Measurements from ENCODE around the gene CTIF. TPM values are rescaled to one million over a fixed set of nuclear protein-coding genes. Genes with fewer than 3 reads are reported as not detected.

Gene CTIF
- total RNA-seq, 5 donors from 2014 or later (not counting 1 experiment from before 2014, with no cell fraction given): 3.2 to 6.7 (median 4.7) TPM

- CTCF ChIA-PET: interaction anchor here in 1 of 2 donors (0.6 kb wide), 1 partner anchor 68 kb away, joined by 3 read pairs; no protein-coding TSS in a partner anchor
- no peak overlapping the region for H3K4me3 Mint-ChIP-seq
- H3K4me1 Mint-ChIP-seq: peaks cover 0 to 10% (median 4%) of the 10 kb centered on the region in 3 donors
- H3K4me3 ChIP-seq (ENCODE audit: control insufficient read depth in 1 of 2, extremely low read depth in 1 of 2, low read length in 1 of 2): no peak overlapping the region
- H3K27ac Mint-ChIP-seq: no peak overlapping the region
- no peaks in the 10 kb centered on the region for H3K36me3 ChIP-seq (ENCODE audit: control insufficient read depth in 2 of 2, extremely low read depth in 1 of 2, insufficient read depth in 1 of 2, low read length in 1 of 2)
- H3K36me3 Mint-ChIP-seq: no peaks in the 10 kb centered on the region
- H3K27me3 Mint-ChIP-seq: peaks cover 0 to 2% of the 10 kb centered on the region in 2 donors
- no peak overlapping the region for H3K27ac ChIP-seq (ENCODE audit: low read length)
- no peaks in the 10 kb centered on the region for H3K9me3 Mint-ChIP-seq
- DNase-seq (no peak), ATAC-seq (replicated peaks in 1 of 4) (no peak)
- POLR2A ChIA-PET: interaction anchor here in 1 of 2 donors (0.5 to 0.9 kb wide), 4 partner anchors 72 to 1068 kb away, joined by 3 to 6 read pairs (median 4); no protein-coding TSS in a partner anchor
- peaks cover 0 to 16% of the 10 kb centered on the region in 2 experiments for H3K4me1 ChIP-seq (ENCODE audit: control insufficient read depth in 1 of 2, extremely low read depth in 1 of 2, insufficient read depth in 2 of 2, low read length in 2 of 2)
- H3K9me3 ChIP-seq: no peaks in the 10 kb centered on the region
- H3K27me3 ChIP-seq (replicated peaks in 1 of 2; ENCODE audit: control insufficient read depth in 2 of 2, extremely low read depth in 1 of 2, insufficient read depth in 2 of 2, low read length in 1 of 2): peaks cover 0 to 8% of the 10 kb centered on the region in 2 experiments
- 90% methylated on average over 2 of the region's 6 CpGs for WGBS (ENCODE audit: insufficient coverage)
Observed at GRCh38 chr18:48773821-48774220, 235.0 kb downstream of the CTIF start.

DNA sequence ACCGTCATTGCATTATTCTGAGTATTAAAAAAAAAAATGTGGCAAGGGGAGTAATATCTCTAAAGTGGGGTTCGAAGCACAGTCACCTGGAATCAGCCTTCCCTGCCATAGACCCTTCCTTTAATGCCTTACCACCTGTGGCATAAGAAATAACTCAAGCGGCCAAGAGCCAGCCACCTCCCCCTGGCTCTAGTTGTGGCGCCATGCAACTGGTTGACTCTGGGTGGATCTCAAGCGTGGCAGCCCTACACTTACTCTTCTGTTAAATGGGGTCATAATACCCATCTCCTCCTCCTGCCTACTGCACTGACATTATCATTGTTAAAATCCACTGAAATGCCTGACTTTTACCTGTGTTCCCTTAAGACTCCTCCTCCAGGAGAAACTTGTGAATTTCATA, 236.1 kb downstream of the CTIF start:
- Mint-ChIP-seq H3K4me3 (no peak overlapping the region), H3K4me1 (peaks cover 0 to 10% (median 4%) of the 10 kb centered on the region in 3 donors), H3K36me3 (no peaks in the 10 kb centered on the region), H3K27ac (no peak overlapping the region), H3K9me3 (no peaks in the 10 kb centered on the region), H3K27me3 (peaks cover 0 to 2% of the 10 kb centered on the region in 2 donors)
- H3K4me3 ChIP-seq (ENCODE audit: control insufficient read depth in 1 of 2, extremely low read depth in 1 of 2, low read length in 1 of 2): no peak overlapping the region
- peaks cover 0 to 16% of the 10 kb centered on the region in 2 experiments for H3K4me1 ChIP-seq (ENCODE audit: control insufficient read depth in 1 of 2, extremely low read depth in 1 of 2, insufficient read depth in 2 of 2, low read length in 2 of 2)
- H3K9me3 ChIP-seq: no peaks in the 10 kb centered on the region
- POLR2A ChIA-PET: no interaction called here
- CTCF ChIA-PET: no interaction called here
- 96% methylated on average over 3 of the region's 5 CpGs for WGBS (ENCODE audit: insufficient coverage)
- H3K27me3 ChIP-seq (replicated peaks in 1 of 2; ENCODE audit: control insufficient read depth in 2 of 2, extremely low read depth in 1 of 2, insufficient read depth in 2 of 2, low read length in 1 of 2): peaks cover 0 to 8% of the 10 kb centered on the region in 2 experiments
- ATAC-seq (replicated peaks in 1 of 4) (no peak), DNase-seq (no peak)
- H3K36me3 ChIP-seq (ENCODE audit: control insufficient read depth in 2 of 2, extremely low read depth in 1 of 2, insufficient read depth in 1 of 2, low read length in 1 of 2): no peaks in the 10 kb centered on the region
- no peak overlapping the region for H3K27ac ChIP-seq (ENCODE audit: low read length)

GRCh38 chr18:48775372-48776155, 236.7 kb downstream of the CTIF start:
- Mint-ChIP-seq H3K9me3 (no peaks in the 10 kb centered on the region), H3K27me3 (peaks cover 0 to 2% of the 10 kb centered on the region in 2 donors), H3K27ac (no peak overlapping the region), H3K36me3 (no peaks in the 10 kb centered on the region), H3K4me1 (peaks cover 0 to 10% (median 4%) of the 10 kb centered on the region in 3 donors), H3K4me3 (no peak overlapping the region)
- WGBS (ENCODE audit: insufficient coverage): 93% methylated on average over 7 of the region's 12 CpGs
- POLR2A ChIA-PET: no interaction called here
- CTCF ChIA-PET: no interaction called here
- H3K27me3 ChIP-seq (replicated peaks in 1 of 2; ENCODE audit: control insufficient read depth in 2 of 2, extremely low read depth in 1 of 2, insufficient read depth in 2 of 2, low read length in 1 of 2): peaks cover 0 to 3% of the 10 kb centered on the region in 2 experiments
- no peak overlapping the region for H3K27ac ChIP-seq (ENCODE audit: low read length)
- ATAC-seq (replicated peaks in 1 of 4): no peak
- H3K4me1 ChIP-seq (ENCODE audit: control insufficient read depth in 1 of 2, extremely low read depth in 1 of 2, insufficient read depth in 2 of 2, low read length in 2 of 2): peaks cover 0 to 16% of the 10 kb centered on the region in 2 experiments
- H3K4me3 ChIP-seq (ENCODE audit: control insufficient read depth in 1 of 2, extremely low read depth in 1 of 2, low read length in 1 of 2): no peak overlapping the region
- DNase-seq: no peak
- no peaks in the 10 kb centered on the region for H3K9me3 ChIP-seq
- H3K36me3 ChIP-seq (ENCODE audit: control insufficient read depth in 2 of 2, extremely low read depth in 1 of 2, insufficient read depth in 1 of 2, low read length in 1 of 2): no peaks in the 10 kb centered on the region

DNA sequence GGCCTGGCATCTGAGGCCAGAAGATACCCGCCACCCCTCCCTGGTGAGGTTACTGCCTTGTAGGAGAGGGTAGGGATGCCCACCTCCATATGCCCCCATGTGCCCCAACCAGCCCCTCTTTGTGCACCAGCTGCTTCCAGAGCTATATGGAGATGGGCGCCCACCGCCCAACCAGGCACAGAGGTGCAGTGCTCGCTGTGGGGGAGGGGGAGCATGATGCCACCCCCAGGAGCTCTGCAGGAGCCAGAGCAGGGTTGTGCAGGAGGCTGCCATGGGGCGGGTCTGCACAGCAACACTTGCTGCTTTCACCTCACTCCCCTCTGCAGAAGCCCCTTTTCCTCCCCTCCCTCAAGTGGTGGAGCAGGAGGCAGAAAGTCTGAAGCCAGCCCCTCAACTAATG, 237.3 kb downstream of the CTIF start:
- no peaks in the 10 kb centered on the region for H3K9me3 Mint-ChIP-seq
- Histone ChIP-seq H3K4me1 (ENCODE audit: control insufficient read depth in 1 of 2, extremely low read depth in 1 of 2, insufficient read depth in 2 of 2, low read length in 2 of 2) (peaks cover 0 to 16% of the 10 kb centered on the region in 2 experiments), H3K27ac (ENCODE audit: low read length) (no peak overlapping the region), H3K4me3 (ENCODE audit: control insufficient read depth in 1 of 2, extremely low read depth in 1 of 2, low read length in 1 of 2) (no peak overlapping the region), H3K36me3 (ENCODE audit: control insufficient read depth in 2 of 2, extremely low read depth in 1 of 2, insufficient read depth in 1 of 2, low read length in 1 of 2) (no peaks in the 10 kb centered on the region), H3K27me3 (replicated peaks in 1 of 2; ENCODE audit: control insufficient read depth in 2 of 2, extremely low read depth in 1 of 2, insufficient read depth in 2 of 2, low read length in 1 of 2) (peaks cover 0 to 3% of the 10 kb centered on the region in 2 experiments), H3K9me3 (no peaks in the 10 kb centered on the region)
- ChIA-PET CTCF (interaction anchor here (0.6 to 1.1 kb wide), 6 partner anchors 35 to 403 kb away, joined by 3 to 5 read pairs (median 4); no protein-coding TSS in a partner anchor), POLR2A (no interaction called here)
- H3K27me3 Mint-ChIP-seq: peaks cover 0 to 2% of the 10 kb centered on the region in 2 donors
- no peak overlapping the region for H3K4me3 Mint-ChIP-seq
- no peak overlapping the region for H3K27ac Mint-ChIP-seq
- DNase-seq: no peak
- H3K4me1 Mint-ChIP-seq: peaks cover 0 to 10% (median 4%) of the 10 kb centered on the region in 3 donors
- no peaks in the 10 kb centered on the region for H3K36me3 Mint-ChIP-seq
- ATAC-seq (replicated peaks in 1 of 4): no peak
- no CpG with 5 or more reads among the region's 5 CpGs for WGBS (ENCODE audit: insufficient coverage)

DNA sequence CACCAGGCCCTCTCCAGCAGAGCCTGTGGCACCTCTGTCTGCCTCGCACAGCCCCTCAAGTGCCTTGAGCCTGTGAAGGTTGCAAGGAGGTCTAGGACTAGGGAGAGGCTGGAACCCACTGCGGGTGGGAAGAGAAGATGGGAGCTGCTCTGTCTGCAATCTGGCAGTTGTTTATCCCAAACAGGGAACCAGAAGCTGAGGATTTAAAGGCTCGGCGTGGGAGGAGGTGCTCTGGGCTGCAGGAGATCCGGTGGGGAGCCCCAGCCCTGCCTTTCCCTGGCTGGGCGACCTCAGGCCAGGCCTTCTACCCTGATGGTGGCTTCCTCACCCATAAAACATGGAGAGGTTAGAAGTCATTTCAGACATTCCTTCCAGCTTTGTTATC, 237.8 kb downstream of the CTIF start:
- Mint-ChIP-seq H3K4me3 (no peak overlapping the region), H3K4me1 (peaks cover 0 to 12% (median 4%) of the 10 kb centered on the region in 3 donors), H3K27me3 (peaks cover 0 to 2% of the 10 kb centered on the region in 2 donors), H3K9me3 (no peaks in the 10 kb centered on the region), H3K36me3 (no peaks in the 10 kb centered on the region), H3K27ac (no peak overlapping the region)
- no peaks in the 10 kb centered on the region for H3K36me3 ChIP-seq (ENCODE audit: control insufficient read depth in 2 of 2, extremely low read depth in 1 of 2, insufficient read depth in 1 of 2, low read length in 1 of 2)
- H3K27me3 ChIP-seq (replicated peaks in 1 of 2; ENCODE audit: control insufficient read depth in 2 of 2, extremely low read depth in 1 of 2, insufficient read depth in 2 of 2, low read length in 1 of 2): peaks cover 0 to 3% of the 10 kb centered on the region in 2 experiments
- ChIA-PET CTCF (interaction anchor here (0.6 to 1.3 kb wide), 8 partner anchors 36 to 402 kb away, joined by 3 to 5 read pairs (median 4); no protein-coding TSS in a partner anchor), POLR2A (no interaction called here)
- no peak overlapping the region for H3K4me3 ChIP-seq (ENCODE audit: control insufficient read depth in 1 of 2, extremely low read depth in 1 of 2, low read length in 1 of 2)
- DNase-seq: no peak
- ATAC-seq (replicated peaks in 1 of 4): no peak
- WGBS (ENCODE audit: insufficient coverage): 100% methylated on average over 1 of the region's 6 CpGs
- H3K27ac ChIP-seq (ENCODE audit: low read length): no peak overlapping the region
- peaks cover 0 to 18% of the 10 kb centered on the region in 2 experiments for H3K4me1 ChIP-seq (ENCODE audit: control insufficient read depth in 1 of 2, extremely low read depth in 1 of 2, insufficient read depth in 2 of 2, low read length in 2 of 2)
- no peaks in the 10 kb centered on the region for H3K9me3 ChIP-seq

- Histone ChIP-seq H3K9me3 (no peaks in the 10 kb centered on the region), H3K27me3 (replicated peaks in 1 of 2; ENCODE audit: control insufficient read depth in 2 of 2, extremely low read depth in 1 of 2, insufficient read depth in 2 of 2, low read length in 1 of 2) (peaks cover 0 to 3% of the 10 kb centered on the region in 2 experiments), H3K27ac (ENCODE audit: low read length) (no peak overlapping the region), H3K4me3 (ENCODE audit: control insufficient read depth in 1 of 2, extremely low read depth in 1 of 2, low read length in 1 of 2) (no peak overlapping the region), H3K36me3 (ENCODE audit: control insufficient read depth in 2 of 2, extremely low read depth in 1 of 2, insufficient read depth in 1 of 2, low read length in 1 of 2) (no peaks in the 10 kb centered on the region), H3K4me1 (ENCODE audit: control insufficient read depth in 1 of 2, extremely low read depth in 1 of 2, insufficient read depth in 2 of 2, low read length in 2 of 2) (peaks cover 0 to 18% of the 10 kb centered on the region in 2 experiments)
- Mint-ChIP-seq H3K27ac (no peak overlapping the region), H3K27me3 (peaks cover 0 to 2% of the 10 kb centered on the region in 2 donors), H3K4me1 (peaks cover 0 to 12% (median 4%) of the 10 kb centered on the region in 3 donors), H3K4me3 (no peak overlapping the region), H3K9me3 (no peaks in the 10 kb centered on the region), H3K36me3 (no peaks in the 10 kb centered on the region)
- ChIA-PET CTCF (interaction anchor here (0.7 to 1.6 kb wide), 10 partner anchors 52 to 402 kb away, joined by 3 to 5 read pairs (median 3); no protein-coding TSS in a partner anchor), POLR2A (no interaction called here)
- DNase-seq (peak; percentile 16 to 84 (median 60)), ATAC-seq (replicated peaks in 1 of 4) (peak; percentile 72 to 92 (median 81))
- WGBS (ENCODE audit: insufficient coverage): 50% methylated on average over 7 of the region's 13 CpGs
Observed at GRCh38 chr18:48777026-48777743, 238.4 kb downstream of the CTIF start.

Data from T-cell (primary cell).